ENCODE results near the gene DCAF6.
A peak's percentile ranks its signal among the peaks of the same experiment; 100 is the strongest.

Gene DCAF6

DNA sequence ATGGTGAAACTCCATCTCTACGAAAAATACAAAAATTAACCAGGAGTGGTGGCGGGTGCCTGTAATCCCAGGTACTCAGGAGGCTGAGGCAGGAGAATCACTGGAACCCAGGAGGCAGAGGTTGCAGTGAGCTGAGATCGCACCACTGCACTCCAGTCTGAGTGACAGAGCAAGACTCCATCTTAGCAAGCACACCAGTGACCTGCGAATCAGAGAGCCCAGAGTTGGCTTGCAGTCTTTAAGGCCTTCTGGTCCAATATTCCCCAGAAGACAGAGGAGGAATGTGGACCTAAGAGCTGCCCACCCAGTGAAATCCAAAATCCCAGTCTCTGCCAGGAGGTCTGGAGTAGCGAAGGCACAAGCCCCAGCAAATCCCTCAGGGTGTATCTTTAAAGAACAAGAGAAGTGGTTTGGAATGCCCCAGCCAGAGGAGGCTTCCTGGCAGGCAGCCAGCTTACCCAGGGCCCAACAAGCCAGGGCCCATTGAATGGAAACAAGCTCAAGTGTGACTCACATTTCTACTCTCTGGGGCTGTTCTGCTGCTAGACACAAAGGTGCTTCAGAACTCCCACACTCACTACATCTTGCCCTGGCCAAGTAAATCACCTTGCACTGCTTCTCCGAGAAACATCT is 176.3 kb downstream of the DCAF6 start:
- TF ChIP-seq, protein P1, sequence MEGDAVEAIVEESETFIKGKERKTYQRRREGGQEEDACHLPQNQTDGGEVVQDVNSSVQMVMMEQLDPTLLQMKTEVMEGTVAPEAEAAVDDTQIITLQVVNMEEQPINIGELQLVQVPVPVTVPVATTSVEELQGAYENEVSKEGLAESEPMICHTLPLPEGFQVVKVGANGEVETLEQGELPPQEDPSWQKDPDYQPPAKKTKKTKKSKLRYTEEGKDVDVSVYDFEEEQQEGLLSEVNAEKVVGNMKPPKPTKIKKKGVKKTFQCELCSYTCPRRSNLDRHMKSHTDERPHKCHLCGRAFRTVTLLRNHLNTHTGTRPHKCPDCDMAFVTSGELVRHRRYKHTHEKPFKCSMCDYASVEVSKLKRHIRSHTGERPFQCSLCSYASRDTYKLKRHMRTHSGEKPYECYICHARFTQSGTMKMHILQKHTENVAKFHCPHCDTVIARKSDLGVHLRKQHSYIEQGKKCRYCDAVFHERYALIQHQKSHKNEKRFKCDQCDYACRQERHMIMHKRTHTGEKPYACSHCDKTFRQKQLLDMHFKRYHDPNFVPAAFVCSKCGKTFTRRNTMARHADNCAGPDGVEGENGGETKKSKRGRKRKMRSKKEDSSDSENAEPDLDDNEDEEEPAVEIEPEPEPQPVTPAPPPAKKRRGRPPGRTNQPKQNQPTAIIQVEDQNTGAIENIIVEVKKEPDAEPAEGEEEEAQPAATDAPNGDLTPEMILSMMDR (IDR thresholded peaks at IDR 0.05; ENCODE audit: extremely low read depth, insufficient read depth, missing control alignments) = no peak
- DNase-seq (ENCODE audit: low spot score) = peak; percentile 45
- in situ Hi-C loops (cut with MboI; ENCODE audit: low pct_unique_long_range_greater_than_20kb, low sequenced_read_pairs, unreplicated experiment) = no loop called here

DNA sequence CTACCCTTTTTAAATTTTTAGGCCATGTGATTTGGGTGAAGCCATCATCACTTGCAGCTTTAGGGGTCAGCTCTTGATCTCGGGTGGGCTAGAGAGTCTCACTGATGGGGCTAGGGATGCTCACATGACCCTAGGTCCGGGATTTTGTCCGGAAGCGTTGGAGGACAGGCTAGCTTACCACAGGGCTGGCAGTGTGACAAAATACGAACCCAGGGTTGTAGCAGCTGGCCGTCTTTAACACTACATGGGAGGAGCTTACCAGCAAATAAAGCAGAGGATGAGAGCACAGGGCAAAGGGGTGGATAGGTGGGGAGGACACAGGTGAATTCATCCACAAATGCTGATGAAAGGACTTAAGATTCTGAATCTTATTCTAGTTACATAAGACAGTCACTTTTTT is 178.4 kb downstream of the DCAF6 start:
- TF ChIP-seq, protein P1 (IDR thresholded peaks at IDR 0.05; ENCODE audit: extremely low read depth, insufficient read depth, missing control alignments) = no peak
- in situ Hi-C loops (cut with MboI; ENCODE audit: low pct_unique_long_range_greater_than_20kb, low sequenced_read_pairs, unreplicated experiment) = no loop called here
- no peak for DNase-seq (ENCODE audit: low spot score)

DNA sequence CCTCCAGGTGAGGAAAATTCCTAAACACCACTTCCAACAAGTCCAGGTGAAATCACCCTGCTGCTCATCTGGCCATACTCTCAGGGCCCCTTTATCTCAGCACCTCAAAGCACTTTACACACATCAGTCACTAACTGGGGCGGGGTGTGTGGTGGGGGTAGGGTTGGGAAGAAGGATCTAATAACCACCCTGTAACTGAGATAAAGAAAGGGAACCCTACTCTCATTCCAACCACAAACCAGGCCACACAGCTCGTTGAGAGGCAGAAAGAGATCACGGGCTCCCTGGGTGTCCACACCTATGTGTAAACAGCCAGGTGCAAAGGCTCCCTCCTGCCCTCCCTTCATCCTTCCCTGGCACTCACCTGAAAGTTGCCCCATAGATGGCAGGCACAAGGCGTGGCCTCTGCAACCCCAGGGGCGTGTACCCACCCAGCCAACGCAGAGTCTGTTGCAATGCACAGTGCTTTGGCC is 179.9 kb downstream of the DCAF6 start:
- DNase-seq (ENCODE audit: low spot score) = no peak
- in situ Hi-C loops (cut with MboI; ENCODE audit: low pct_unique_long_range_greater_than_20kb, low sequenced_read_pairs, unreplicated experiment) = no loop called here
- TF ChIP-seq, protein P1 (IDR thresholded peaks at IDR 0.05; ENCODE audit: extremely low read depth, insufficient read depth, missing control alignments) = no peak

DNA sequence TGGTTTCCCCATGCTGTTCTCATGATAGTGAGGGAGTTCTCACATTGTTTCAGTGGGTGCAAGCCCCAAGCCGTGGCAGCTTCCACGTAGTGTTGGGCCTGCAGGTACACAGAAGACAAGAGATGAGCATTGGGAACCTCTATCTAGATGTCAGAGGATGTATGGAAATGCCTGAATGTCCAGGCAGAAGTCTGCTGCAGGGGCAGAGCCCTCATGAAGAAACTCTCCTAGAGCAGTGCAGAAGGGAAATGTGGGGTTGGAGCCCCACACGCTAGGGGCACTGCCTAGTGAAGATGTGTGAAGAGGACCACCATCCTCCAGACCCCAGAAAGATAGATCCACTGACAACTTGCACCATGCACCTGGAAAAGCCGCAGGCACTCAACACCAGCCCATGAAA is 183.3 kb downstream of the DCAF6 start:
- TF ChIP-seq, protein P1 (IDR thresholded peaks at IDR 0.05; ENCODE audit: extremely low read depth, insufficient read depth, missing control alignments) = no peak
- in situ Hi-C loops (cut with MboI; ENCODE audit: low pct_unique_long_range_greater_than_20kb, low sequenced_read_pairs, unreplicated experiment) = no loop called here
- no peak for DNase-seq (ENCODE audit: low spot score)

DNA sequence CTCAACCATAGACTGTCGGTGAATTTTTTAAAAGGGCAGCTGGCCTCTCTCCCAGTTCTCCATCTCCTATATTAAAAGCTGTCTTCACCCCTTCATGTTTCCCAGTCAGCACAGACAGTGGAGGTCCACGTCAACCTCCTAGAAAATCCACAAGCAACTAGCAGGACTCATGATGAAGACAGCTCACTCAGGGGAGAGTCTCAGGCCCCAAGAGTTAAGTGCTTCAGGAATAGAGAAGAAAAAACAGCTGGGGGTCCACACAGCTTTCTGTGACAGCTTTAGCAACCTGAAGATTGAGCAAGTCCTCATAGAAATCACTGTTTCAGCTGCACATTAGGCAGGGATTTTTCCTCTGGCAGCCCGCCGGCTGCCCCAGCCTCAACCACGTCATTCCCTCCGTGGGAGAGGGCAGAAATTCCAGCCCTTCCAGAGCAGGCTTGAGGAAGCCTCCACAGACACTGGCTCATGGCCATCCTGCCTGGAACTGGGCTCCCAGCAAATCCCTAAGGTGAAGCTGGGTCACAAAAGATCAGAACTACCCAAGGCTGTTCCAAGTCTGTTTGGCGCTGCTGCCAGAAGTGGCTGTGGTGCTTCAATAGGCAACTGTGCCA is 185.0 kb downstream of the DCAF6 start:
- in situ Hi-C loops (cut with MboI; ENCODE audit: low pct_unique_long_range_greater_than_20kb, low sequenced_read_pairs, unreplicated experiment) = no loop called here
- TF ChIP-seq, protein P1 (IDR thresholded peaks at IDR 0.05; ENCODE audit: extremely low read depth, insufficient read depth, missing control alignments) = no peak

DNA sequence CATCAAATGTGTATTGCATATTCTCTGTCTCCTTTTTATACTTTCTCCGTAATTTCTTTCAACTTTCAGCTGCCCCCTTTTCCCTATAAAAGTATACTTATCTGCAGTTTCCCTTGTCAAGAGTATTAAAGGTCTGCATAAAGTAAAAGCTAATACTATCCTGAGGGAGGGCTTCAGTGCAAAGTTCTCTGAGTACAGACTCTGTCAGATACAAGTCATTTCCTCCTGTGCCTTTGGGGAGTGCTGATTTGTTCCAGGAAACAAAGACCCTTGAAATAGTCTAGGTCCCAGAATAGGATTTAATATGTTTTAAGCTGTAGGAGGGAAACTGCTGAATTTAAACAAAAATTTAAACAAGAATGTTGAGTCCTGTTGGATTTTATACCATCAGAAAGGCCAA is 188.6 kb downstream of the DCAF6 start:
- TF ChIP-seq, protein P1 (IDR thresholded peaks at IDR 0.05; ENCODE audit: extremely low read depth, insufficient read depth, missing control alignments) = no peak
- in situ Hi-C loops (cut with MboI; ENCODE audit: low pct_unique_long_range_greater_than_20kb, low sequenced_read_pairs, unreplicated experiment) = no loop called here
- no peak for DNase-seq (ENCODE audit: low spot score)

More for the DNA sequence above, 185.0 kb downstream of the DCAF6 start:
- DNase-seq (ENCODE audit: low spot score) = no peak
